Keratinocyte (primary cell): ENCODE results near the gene ZYG11A. TPM values are rescaled to one million over a fixed set of nuclear protein-coding genes. Genes with fewer than 3 reads are reported as not detected.

ENCODE experiments used
- DNase-seq: peaks from one replicate; pipeline ENCODE4 v3.0.0-alpha.2; 2011; ENCODE audit warnings: low read depth, missing footprints, low spot score
- FAIRE-seq: peaks from 2 replicates; lab custom pipeline; 2011; peaks lifted over from hg19 to GRCh38; lab: Jason Lieb, UNC
- H2AFZ ChIP-seq: 2 replicates; pipeline ENCODE4 v1.6.0; 2012; ENCODE audit warnings: low read length, control low read depth, inconsistent platforms; ENCODE audit not compliant: control insufficient read depth
- H3K27ac ChIP-seq: 2 replicates; pipeline ENCODE4 v1.5.1; 2011; ENCODE audit warnings: low read length; ENCODE audit not compliant: control insufficient read depth, insufficient read depth
- H3K27me3 ChIP-seq: 3 replicates; pipeline ENCODE4 v1.6.0; 2011; ENCODE audit warnings: low read length; ENCODE audit not compliant: control insufficient read depth, insufficient read depth; ENCODE audit errors: extremely low read depth
- H3K36me3 ChIP-seq, 2 experiments: 2 replicates in 1 of 2; 3 replicates in 1 of 2; pipeline ENCODE4 v1.5.1; 2011; ENCODE audit warnings: low read length in 2 of 2, mild to moderate bottlenecking in 1 of 2; ENCODE audit not compliant: control insufficient read depth in 2 of 2, insufficient read depth in 2 of 2; ENCODE audit errors: extremely low read depth in 1 of 2
- H3K4me1 ChIP-seq: 3 replicates; pipeline ENCODE4 v1.5.1; 2011; ENCODE audit warnings: low read length; ENCODE audit not compliant: control insufficient read depth, insufficient read depth; ENCODE audit errors: extremely low read depth
- H3K4me2 ChIP-seq: 3 replicates; pipeline ENCODE4 v1.6.0; 2011; ENCODE audit warnings: low read depth, low read length; ENCODE audit not compliant: control insufficient read depth, insufficient read depth; ENCODE audit errors: extremely low read depth
- H3K4me3 ChIP-seq, 3 experiments: fragments of 200-600 bp in 1 of 3; sonication (generic) in 1 of 3; 2 replicates in 2 of 3; 3 replicates in 1 of 3; pipeline ENCODE4 v1.5.1; 2011 to 2016; ENCODE audit warnings: low read length in 3 of 3, mild to moderate bottlenecking in 3 of 3, control low read depth in 2 of 3, inconsistent platforms in 1 of 3, low read depth in 1 of 3, mixed read lengths in 1 of 3, mixed run types in 1 of 3, moderate library complexity in 1 of 3; ENCODE audit not compliant: control insufficient read depth in 2 of 3, insufficient read depth in 2 of 3; ENCODE audit errors: extremely low read depth in 1 of 3
- H3K79me2 ChIP-seq: 2 replicates; pipeline ENCODE4 v1.6.0; 2012; ENCODE audit warnings: low read length; ENCODE audit not compliant: control insufficient read depth, insufficient read depth
- H3K9ac ChIP-seq: 3 replicates; pipeline ENCODE4 v1.6.0; 2011; ENCODE audit warnings: low read length; ENCODE audit not compliant: control insufficient read depth, insufficient read depth; ENCODE audit errors: extremely low read depth
- H3K9me1 ChIP-seq: 3 replicates; pipeline ENCODE4 v1.6.0; 2011; ENCODE audit warnings: low read length; ENCODE audit not compliant: control insufficient read depth, insufficient read depth; ENCODE audit errors: extremely low read depth
- H3K9me3 ChIP-seq: 2 replicates; pipeline ENCODE4 v1.5.1; 2012; ENCODE audit warnings: low read depth, low read length; ENCODE audit not compliant: control insufficient read depth
- H4K20me1 ChIP-seq: 3 replicates; pipeline ENCODE4 v1.6.0; 2011; ENCODE audit warnings: low read length; ENCODE audit not compliant: control insufficient read depth, insufficient read depth; ENCODE audit errors: extremely low read depth
- EZH2 ChIP-seq: IDR thresholded peaks from one replicate; pipeline ENCODE4 v1.6.1; 2012; ENCODE audit warnings: inconsistent platforms, mild to moderate bottlenecking, low read length, moderate library complexity
- dilution Hi-C: fragments of 300-500 bp; cut with MboI; formaldehyde crosslinking; loops from one replicate; pipeline ENCODE4 v1.7.0; 2020; ENCODE audit warnings: low sequenced_read_pairs; ENCODE audit not compliant: extremely low pct_ligation_motif_present
- polyA plus RNA-seq, 5 experiments: library from polyadenylated mRNA; depleted of rRNA in 3 of 5; stranded (reverse) in 3 of 5; stranded (forward) in 1 of 5; unstranded in 1 of 5; fragments of >200 nt; gene quantifications; 1 replicate in 1 of 5; 2 replicates in 3 of 5; 3 replicates in 1 of 5; pipeline versions ENCODE4 v1.2.1 to v1.2.3, GENCODE V29; 2011 to 2012; ENCODE audit warnings: missing spikeins in 2 of 5, low read depth in 1 of 5, low replicate concordance in 1 of 5
- TF ChIP-seq, protein P1 (sequence below), 3 experiments: IDR thresholded peaks in 1 of 3; conservative IDR thresholded peaks in 1 of 3; optimal IDR thresholded peaks in 1 of 3; 2 replicates in 2 of 3; 3 replicates in 1 of 3; pipeline versions ENCODE3 to v1.5.1; 2011; ENCODE audit warnings: low read length in 3 of 3, mild to moderate bottlenecking in 3 of 3, moderate library complexity in 2 of 3, control low read depth in 1 of 3, inconsistent platforms in 1 of 3; ENCODE audit not compliant: insufficient read depth in 2 of 3; ENCODE audit errors: extremely low read depth in 1 of 3

ZYG11A gene
- polyA plus RNA-seq, 1 donor (not counting 4 experiments of a cell fraction or from before 2014, with no cell fraction given), result 0.64 TPM

DNA sequence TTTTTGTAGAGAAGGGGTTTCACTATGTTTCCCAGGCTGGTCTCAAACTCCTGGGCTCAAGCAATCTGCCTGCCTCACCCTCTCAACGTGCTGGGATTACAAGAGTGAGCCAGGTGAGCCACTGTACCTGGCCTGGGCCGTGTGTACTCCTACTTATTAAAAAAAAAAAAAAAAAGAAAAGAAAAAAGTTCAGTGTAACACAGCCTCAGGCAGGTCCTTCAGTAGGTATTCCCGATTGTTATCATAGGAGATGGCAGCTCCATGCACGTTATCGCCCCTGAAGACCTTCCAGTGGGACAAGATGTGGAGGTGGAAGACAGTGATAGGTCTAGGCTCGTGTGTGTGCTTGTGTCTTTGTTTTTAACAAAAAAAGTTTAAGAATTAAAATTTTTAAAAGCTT is 75.6 kb downstream of the ZYG11A start:
- Histone ChIP-seq H3K4me1 (peaks cover 3% of the 10 kb centered on the region), H3K9me3 (no peaks in the 10 kb centered on the region), H3K36me3 (peaks cover 0 to 2% of the 10 kb centered on the region in 2 experiments), H3K9me1 (no peaks in the 10 kb centered on the region), H2AFZ (no peak overlapping the region), H3K27ac (no peak overlapping the region), H4K20me1 (no peaks in the 10 kb centered on the region), H3K4me2 (no peak overlapping the region), H3K27me3 (no peaks in the 10 kb centered on the region), H3K4me3 (no peak overlapping the region), H3K79me2 (no peaks in the 10 kb centered on the region), H3K9ac (no peak overlapping the region)
- FAIRE-seq, result no peak
- DNase-seq, result no peak
- dilution Hi-C loops, result no loop called here
- no peak for TF ChIP-seq EZH2
- TF ChIP-seq, protein P1, sequence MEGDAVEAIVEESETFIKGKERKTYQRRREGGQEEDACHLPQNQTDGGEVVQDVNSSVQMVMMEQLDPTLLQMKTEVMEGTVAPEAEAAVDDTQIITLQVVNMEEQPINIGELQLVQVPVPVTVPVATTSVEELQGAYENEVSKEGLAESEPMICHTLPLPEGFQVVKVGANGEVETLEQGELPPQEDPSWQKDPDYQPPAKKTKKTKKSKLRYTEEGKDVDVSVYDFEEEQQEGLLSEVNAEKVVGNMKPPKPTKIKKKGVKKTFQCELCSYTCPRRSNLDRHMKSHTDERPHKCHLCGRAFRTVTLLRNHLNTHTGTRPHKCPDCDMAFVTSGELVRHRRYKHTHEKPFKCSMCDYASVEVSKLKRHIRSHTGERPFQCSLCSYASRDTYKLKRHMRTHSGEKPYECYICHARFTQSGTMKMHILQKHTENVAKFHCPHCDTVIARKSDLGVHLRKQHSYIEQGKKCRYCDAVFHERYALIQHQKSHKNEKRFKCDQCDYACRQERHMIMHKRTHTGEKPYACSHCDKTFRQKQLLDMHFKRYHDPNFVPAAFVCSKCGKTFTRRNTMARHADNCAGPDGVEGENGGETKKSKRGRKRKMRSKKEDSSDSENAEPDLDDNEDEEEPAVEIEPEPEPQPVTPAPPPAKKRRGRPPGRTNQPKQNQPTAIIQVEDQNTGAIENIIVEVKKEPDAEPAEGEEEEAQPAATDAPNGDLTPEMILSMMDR (optimal IDR thresholded peaks at IDR 0.05 in 1 of 3, IDR thresholded peaks at IDR 0.05 in 1 of 3, conservative IDR thresholded peaks at IDR 0.05 in 1 of 3; ENCODE audit: extremely low read depth in 1 of 3, insufficient read depth in 2 of 3, low read length in 3 of 3), result no peak

DNA sequence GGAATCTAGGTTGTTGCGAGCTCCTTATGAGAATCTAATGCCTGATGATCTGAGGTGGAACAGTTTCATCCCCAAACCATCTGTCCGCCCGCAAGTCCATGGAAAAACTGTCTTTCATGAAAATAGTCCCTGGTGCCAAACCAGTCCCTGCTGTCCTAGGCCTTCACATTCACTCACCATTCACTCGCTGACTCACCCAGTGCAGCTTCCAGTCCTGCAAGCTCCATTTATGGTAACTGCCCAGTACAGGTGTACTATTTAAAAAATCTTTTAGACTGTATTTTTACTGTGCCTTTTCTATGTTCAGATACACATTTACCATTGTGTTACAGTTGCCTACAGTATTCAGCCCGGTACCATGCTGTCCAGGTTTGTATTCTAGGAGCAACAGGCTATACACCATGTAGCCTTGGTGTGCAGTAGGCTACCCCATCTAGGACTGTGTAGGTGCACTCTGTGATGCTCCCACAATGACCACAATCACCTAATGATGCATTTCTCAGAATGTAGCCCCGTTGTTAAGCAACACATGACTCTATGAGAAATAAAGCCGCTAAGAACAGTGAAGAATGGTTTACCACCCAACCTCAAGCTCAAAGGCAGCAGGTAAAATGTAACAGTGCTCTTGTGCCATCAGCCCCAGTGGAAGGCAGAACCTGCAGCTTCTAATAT is 76.6 kb downstream of the ZYG11A start:
- H3K9ac ChIP-seq, result no peak overlapping the region
- H3K79me2 ChIP-seq, result no peaks in the 10 kb centered on the region
- H3K4me1 ChIP-seq, result peaks cover 3% of the 10 kb centered on the region
- no peak for TF ChIP-seq EZH2
- TF ChIP-seq, protein P1 (optimal IDR thresholded peaks at IDR 0.05 in 1 of 3, IDR thresholded peaks at IDR 0.05 in 1 of 3, conservative IDR thresholded peaks at IDR 0.05 in 1 of 3; ENCODE audit: extremely low read depth in 1 of 3, insufficient read depth in 2 of 3, low read length in 3 of 3), result no peak
- H4K20me1 ChIP-seq, result no peaks in the 10 kb centered on the region
- H3K27me3 ChIP-seq, result no peaks in the 10 kb centered on the region
- no peak overlapping the region for H3K4me3 ChIP-seq
- DNase-seq (no peak), FAIRE-seq (no peak)
- H3K4me2 ChIP-seq, result no peak overlapping the region
- H3K27ac ChIP-seq, result no peak overlapping the region
- H3K9me3 ChIP-seq, result no peaks in the 10 kb centered on the region
- dilution Hi-C loops, result no loop called here
- H3K9me1 ChIP-seq, result no peaks in the 10 kb centered on the region
- no peak overlapping the region for H2AFZ ChIP-seq
- H3K36me3 ChIP-seq, result no peaks in the 10 kb centered on the region
